ENCODE results near the gene ZC3H8.
"Not testable (repeated sequence)": the region's sequence is repeated elsewhere in the genome, so short reads cannot be mapped to it uniquely, and the experiment has no call there.

ZC3H8 gene

DNA sequence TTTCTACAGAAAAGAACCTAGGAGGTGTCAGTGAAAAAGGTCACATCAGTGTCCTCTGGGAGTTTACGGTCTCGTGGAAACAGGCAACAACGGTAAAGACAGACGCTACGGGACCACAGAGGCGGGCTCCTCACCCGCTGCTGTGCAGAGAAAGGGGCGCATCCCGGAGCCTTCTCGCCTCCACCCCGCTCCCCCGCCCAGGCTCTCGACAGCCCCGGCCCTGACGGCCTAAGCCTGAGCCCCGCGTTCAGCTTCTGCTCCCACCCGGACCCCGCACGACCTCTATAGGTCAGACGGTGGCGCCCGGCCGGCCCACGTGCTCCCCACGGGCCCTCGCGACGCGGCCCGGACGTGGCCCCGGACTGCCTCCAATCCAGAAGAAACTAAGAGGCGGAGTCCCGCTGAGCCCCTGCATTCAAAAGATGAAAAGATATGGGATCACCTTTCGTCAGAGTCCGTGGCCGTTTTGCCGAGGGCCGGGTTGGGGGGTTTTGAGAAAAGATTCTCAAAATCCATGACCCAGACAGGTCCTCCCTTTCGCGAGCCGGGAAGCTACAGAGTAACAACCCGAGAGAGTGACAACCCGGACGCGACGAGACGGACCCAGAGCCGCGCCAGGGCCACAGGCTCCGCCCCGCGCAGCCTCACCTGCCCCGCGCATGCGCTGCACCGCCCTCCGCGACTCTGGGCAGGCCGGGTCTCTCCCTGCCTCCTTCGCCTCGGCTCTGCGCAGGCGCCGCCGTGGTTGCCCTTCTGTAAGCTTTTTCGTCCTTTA lies at the start of gene ZC3H8:
ZC3H8 (minus strand) TSS at position 577 of the 775 bp plus-strand sequence; CDS start at position 516, 61 bp downstream.
- peak; percentile 96 for DNase-seq

DNA sequence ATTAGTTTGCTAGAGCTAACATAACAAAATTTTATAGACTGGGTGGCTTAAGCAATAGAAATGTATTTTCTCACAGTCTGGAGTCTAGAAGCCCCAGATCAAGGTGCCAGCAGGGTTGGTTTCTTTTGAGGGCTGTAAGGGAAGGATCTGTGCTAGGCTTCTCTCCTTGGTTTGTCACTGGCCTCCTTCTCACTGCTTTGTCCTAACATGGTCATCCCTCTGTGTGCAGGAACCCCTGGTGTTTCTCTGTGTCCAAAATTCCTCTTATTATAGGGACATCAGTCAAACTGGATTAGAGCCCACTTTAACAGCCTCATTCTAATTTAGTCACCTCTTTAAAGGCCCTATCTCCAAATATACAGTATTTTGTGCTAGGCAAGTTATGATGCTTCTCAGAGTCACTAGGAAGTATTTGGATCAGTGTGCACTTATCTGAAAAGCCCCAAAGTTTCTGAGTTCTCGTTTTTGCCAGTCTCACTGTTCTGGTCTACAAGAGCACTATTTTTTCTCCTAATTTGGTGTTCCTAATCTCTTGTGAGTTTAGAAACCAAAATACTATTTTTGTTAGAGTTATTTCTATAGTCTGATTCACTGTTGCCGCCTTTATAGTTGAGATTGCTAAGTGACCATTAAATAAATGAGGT lies 49.6 kb upstream of the ZC3H8 start:
- DNase-seq, result no peak

DNA sequence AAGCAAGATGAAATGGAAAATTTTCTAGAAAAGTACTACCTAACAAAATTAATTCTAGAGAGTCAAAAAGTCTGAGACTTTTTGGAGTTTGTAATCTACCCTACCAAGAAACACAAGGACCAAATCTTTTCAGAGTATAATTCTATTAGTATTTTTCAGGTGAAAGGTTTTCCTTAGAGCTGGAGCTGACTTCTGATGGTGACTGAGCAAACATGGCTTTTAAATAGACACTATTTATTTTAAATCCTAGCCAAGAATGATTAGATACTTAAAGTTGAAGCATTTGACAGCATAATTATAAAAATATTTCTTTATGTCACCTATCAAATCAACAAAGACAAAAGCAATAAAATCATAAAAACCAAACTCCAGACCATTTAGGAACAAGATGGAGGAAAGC lies 47.1 kb upstream of the ZC3H8 start:
- DNase-seq, result no peak

DNA sequence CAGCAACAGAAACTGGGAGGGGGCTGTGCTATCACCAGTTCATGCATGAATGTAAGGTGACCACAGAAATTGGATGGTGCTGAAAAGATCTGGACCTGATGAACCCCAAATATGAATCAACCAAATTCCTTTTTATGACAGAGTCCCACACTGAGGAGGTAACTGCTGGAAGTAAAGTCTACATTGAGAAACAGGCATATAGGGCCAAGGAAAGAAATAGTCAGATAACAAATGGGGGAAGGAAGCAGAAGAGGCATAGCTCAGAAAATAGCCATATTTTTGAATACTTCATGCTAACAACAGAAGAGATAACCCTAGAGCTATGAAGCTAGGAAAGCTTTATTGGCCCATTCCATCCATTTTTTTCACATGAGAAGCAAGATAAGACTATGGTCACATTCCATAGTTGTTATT lies 46.3 kb upstream of the ZC3H8 start:
- no peak for DNase-seq

DNA sequence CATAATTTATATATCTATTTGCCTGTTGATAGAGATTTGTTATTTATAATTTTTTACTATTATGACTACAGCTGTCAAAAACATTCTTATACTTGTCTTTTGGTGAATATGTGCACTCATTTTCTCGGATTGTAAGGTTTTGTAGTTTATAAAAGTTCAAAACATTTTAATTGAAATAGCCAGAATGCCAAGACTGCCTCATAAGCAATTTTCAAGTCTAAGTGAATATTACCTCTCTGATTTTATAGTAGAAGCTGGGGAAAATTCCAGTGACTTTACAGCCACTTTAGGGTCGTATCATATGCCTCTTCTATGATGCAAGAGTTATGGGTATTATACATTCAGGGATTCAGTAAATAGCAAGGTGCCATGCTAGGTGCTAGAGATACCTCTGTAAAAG lies 41.6 kb upstream of the ZC3H8 start:
- no peak for DNase-seq

DNA sequence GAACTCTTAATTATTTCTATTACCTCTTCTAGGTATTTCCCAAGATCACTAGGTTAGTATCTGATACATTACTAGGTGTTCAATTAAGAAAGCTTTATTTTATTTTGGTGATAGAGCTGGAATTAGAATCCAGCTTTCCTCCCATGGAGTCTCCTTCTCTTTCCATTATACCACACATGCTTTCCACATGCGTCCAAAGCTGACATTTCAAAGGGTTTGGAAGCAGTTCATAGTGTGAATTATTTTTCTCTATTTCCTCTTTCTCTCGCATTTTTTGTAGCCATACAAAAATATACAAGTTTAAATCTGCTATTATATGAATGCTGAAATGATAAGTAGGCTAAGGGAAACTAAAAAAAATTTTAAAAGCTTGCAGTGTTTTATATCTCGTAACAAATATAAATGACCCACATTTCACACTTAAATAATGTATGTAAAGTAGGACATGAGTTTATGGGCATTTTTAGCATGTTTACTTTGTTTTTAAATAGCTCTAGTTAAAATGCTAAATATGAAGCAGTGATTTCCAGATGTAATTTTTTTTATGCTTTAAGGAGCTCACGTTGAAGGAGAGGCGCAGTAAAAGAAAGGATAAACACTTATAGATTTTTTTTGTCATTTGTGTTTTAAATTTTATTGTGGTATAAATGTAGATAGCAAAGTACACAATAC lies 40.7 kb upstream of the ZC3H8 start:
- DNase-seq, result no peak

DNA sequence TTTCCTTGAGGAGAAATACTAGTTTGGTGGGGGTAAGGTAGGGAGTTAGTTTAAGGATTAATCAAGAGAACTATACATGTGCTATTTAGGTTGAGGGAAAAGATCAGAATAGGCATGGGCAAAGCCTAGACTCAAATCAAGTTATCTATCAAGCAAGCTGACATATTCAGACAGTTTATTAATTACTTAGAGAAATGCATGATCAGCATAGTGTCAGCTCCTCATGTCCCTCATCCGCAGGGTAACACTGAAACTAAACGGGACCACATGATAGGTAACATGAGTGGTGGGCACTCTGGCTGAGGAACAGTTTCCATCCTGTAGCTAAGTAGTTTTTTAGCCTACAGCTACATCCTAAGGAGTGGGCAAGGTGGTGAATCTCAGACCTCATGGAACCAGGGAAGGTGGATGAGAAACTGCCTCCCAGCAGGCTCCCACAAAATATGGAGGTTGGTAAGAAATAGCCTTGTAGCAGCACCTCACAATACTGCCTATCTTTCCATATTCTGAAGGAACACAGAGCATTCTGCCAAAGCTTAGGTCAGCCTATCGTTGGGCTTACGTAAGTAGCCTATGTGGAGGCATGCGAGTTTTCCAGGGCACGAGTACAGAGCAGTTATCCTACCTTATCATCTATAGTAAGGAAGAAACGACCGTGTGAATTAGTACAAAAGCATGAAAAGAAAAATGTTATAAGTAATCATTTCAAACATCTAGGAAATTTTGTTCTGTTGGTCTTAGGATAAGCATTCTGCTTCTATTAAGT lies 39.0 kb upstream of the ZC3H8 start:
- DNase-seq, result no peak

DNA sequence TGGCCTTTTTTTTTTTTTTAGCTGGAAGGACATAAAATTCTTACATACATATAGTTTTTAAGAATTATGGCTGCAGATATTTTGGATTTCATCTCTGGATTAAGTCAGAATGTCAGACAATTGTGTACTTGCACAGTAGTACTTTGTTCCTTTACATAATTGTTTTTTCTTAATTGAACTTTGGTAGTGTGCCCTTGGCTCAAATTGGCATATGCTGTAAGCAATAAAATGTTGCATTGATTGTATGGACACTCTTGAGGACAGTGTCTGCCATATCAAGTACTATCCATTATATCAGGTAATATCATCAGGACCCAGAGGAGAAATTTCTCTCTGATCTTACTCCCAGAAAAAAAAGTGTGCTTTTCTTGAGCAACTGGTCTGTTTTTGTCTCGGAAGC lies 35.8 kb upstream of the ZC3H8 start:
- no peak for DNase-seq

DNA sequence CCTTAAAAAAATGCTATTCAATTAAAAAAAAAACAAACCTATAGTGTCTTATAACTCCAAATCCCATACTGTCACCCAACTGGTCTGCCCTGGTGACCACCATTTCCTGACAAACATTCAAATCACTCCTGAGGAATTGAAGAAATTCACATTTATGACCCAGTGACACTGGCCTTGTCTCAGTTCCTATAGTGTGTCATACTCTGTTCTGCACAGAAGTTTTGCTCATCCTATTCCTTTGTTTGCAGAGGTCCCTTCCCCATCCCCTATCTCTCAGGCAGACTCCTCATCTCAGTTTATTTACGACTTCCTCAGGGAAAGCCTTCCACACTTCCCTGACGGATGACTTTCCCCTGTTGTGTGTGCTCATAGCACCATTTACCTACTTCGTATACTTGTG lies 35.2 kb upstream of the ZC3H8 start:
- DNase-seq, result no peak

DNA sequence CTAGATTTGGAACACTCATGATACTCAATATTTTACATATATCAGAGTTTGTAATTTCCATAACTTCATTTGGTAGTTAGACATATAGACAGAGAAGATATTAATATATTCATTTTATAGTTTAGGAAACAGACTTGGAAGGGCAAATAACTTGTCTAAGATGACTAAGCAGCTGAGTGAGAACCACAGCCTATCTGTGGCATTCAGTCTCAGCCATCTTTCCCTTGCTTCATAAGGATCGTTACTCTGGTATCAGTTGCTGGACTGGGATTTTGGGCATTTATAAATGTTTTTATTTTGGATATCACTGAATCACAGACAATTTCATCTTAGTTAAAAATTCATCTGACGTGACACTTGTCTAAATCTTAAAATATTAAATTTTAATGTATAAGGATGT lies 28.7 kb upstream of the ZC3H8 start:
- not testable (repeated sequence) for DNase-seq

DNA sequence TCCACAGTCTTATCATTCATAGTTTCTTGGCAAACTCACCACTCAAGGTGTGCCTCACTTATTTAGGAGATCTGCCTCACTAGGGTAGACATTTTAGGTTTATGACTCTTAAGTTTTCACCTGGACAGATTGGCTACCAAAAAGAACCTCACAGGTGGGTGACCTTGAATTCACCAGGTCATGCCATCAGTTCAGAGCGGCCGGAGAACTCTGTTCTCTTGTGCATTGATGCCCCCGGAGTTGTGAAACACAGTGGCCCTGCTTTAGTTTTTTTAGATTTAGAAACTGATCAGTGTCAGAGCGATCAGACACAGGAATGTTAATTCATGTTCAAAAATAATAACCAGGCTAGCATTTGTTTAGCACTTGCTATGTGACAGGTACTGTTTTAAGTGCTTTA lies 27.2 kb upstream of the ZC3H8 start:
- not testable (repeated sequence) for DNase-seq

DNA sequence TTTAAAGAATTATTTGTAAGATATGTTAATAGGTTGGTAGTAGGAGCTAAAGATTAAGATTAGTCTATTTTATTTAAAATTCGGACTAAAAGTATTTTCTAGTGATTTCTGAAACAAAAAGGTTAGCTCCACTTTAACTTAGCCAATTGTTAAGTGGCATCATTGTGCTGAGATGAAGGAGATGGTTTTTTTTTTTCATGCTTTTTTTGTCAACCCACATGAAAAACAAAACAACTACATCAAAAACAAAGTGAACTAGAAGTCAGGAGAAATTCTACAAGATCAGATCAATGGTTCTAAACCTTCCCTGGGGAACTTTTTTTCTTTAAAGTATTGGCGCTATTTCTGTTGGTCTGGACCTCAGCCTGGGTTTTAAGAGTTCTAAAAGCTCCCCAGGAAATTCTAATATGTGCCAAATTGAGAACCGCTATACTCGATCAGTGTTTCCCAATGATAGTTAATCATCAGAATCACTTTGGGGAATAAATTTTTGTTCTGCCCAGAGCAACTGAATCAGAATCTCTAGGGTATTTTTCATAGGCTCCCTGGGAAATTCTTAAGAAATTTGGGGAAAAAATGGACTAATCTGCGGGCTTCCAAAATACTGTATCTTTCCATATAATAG lies 22.9 kb upstream of the ZC3H8 start:
- no peak for DNase-seq

DNA sequence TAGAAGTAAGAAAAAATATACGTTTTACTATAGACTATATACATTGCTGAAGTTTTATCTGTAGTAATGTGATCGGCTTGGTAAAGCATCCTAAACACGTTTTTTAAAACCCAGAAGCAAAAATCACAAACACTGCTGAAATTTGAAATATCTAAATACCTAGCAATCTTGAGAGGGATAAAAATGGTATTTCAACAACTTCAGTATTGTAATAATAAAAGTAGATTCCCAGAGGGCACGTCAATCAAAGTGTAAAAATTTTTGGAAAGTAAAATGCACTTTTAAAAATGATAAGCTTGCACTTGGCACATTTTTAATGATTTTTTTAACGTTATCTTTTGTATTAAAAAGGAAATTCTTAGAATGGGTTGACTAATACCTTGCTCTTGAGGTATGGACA lies 22.1 kb upstream of the ZC3H8 start:
- DNase-seq, result no peak

DNA sequence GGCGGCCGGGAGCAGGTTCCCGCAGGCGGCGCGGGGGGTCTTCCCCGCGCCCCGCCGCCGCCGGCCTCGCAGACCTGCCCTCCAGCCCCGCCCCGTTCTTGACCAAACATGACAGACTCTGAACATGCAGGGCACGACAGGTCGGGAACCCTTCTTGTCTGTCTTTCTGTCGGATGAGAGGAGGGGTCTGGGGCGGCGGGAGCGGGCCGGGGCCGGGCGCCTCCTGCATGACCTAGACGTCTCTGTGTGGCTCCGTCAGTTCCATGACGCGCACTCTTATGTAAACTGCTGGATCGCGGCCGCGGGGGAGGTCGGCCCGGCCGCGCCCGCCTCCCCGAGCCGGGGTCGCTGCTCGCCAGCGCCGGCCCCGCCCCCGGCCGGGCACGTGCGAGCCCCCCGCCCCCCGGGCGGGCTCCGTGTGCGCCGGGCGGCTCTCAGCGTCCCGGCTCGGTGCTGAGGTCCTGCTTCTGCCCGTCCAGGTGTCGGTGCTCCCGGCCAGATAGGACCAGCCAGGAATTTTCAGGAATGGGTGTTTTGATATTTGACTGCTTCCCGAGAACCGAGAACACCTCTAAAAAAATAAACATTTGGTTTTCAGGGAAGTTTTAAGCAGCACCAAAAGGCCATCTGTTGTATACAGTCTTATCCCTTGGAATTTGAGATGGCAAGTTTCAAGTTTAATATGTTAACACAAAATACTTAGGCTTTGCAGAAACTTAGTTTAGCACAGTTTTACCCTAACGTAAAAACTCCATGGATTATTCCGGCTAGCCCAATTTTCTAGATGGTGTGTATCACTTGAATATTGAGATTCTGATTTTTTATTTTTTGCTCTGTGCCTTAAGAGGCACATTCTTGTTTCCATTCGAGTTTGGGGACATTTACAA lies 21.3 kb upstream of the ZC3H8 start:
- DNase-seq, result peak; percentile 80

DNA sequence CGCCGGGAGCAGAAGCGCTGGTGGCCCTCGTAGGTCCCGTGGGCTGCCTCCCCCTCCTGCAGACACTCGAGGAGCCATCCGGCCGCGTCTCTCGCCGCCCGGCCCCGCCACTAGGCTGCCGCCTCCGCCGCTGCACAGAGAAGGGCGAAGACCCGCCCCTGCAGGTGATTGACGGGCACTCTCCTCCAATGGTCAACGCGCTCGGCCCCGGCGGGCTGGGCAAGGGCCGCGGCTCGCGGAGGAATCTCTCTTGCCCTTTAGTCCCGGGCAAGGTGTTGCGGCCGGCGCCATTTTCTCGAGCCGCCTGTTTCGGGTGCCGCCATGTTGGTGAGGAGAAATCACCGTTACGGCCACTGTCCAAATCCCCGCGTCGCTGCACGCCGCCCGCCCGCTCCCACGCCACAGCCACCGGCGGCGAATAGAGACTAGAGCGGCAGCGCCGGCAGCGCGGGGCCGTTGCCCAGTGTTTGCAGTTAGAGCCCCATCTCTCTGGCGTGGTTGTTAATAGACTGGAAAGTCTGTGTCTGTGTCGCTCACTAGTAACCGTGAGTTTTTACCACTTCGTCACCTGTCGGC lies 20.6 kb upstream of the ZC3H8 start, which contains the start of gene ZC3H6:
ZC3H6 (plus strand) TSS at position 287 of the 576 bp plus-strand sequence. CDS start 398 bp downstream, outside the sequence.
- peak; percentile 98 for DNase-seq

DNA sequence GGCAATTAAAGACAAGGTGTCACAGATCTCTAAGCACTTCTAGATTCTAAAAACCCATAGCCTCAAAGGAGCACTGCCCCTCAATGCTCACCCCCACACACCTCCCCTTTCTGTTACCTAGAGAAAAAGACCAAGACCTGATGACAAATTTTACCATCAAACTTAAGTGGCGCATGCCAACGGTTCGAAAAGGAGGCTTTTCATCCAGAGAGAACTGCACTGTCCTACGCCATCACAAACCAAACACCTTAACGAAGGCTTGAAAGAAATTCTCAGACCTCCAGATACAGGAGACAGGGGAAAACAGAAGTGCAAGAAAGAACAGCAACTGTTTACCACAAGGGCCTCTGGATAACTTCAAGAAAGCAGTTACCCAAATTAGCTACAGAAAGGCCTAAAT lies 18.5 kb upstream of the ZC3H8 start:
- no peak for DNase-seq

DNA sequence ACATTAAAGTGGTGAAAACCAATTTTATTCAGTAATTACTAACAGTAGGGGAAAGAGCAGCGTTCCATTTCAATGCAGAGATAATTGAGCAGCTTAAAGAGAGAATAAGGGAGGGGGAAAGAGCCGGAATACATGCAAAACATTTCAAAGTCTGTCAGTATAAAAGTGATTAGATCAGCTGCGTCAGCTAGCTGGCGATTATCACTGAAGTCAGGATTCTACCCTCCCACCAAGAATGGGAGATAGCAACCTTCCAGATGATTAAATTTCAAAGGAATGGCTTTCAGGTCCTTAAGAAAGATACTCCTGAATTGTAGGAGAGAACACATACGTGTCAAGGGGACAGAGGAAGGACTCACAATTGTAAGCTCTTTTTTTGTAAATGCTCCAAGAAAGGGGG lies 17.8 kb upstream of the ZC3H8 start:
- DNase-seq, result no peak

DNA sequence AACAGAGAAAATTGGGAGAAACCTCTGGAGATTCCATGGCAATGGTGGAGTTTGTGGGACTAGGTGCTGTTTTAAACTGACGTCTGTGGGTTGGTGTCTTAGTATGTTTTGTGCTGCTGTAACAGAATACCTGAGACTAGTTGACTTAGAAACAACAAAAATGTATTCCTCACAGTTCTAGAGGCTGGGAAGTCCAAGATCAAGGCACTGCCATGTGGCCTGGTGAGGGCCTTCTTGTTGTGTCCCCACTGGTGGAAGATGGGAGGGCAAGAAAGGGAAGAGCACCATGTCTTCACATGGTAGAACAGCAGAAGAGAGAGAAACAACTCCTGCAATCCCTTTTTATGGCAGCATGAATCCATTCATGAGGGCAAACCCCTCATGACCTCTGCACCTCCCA lies 13.7 kb upstream of the ZC3H8 start:
- DNase-seq, result no peak

DNA sequence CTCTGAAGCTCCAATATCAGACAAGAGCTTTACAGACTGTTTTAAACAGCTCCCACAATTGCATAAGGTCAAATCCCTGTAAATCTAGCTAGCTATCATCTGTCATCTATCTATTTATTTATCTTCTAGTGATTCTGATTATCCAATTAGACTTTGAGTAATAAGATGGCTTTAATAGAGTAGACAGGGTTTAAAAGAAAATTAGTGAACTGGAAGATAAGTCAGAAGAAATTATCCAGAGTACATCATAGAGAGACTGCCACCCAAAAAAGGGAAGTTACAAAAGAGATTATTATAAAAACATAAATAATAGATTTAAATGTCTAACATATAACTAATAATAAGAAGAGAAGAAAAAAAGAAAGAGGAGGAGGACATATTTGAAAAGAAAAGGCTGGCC lies 8.0 kb upstream of the ZC3H8 start:
- DNase-seq, result no peak

DNA sequence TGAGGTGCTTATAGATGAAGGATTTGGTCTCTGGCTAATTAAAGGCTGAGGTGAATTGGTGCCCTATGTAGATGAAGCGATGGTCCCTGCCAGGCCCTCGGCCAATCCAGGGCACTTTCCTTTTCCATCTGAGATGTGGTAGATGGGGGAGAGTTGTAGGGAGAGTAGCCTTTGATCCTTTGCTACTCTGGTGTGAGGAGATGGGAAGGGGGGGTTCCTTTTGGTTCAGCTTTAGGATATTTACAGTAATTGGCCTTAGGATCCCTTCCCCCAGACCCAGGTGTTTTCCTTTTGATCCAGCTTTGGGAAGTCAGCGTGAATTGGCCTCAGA lies 5.4 kb upstream of the ZC3H8 start:
- no peak for DNase-seq
